OCI-LY1 (cell line): ENCODE data around the gene TTLL5.

ENCODE experiments used
- H2AFZ ChIP-seq: fragments of 200-600 bp; sonication (generic), shearing (Covaris generic); 2 replicates; pipeline ENCODE4 v1.6.0; 2014; ENCODE audit warnings: antibody characterized with exemption, mild to moderate bottlenecking, low read length
- H3F3A ChIP-seq: fragments of 200-600 bp; sonication (generic), shearing (Covaris generic); 2 replicates; pipeline ENCODE4 v1.6.0; 2014; ENCODE audit warnings: mild to moderate bottlenecking, antibody characterized with exemption, low read length, moderate library complexity; ENCODE audit not compliant: insufficient read depth
- H3K27ac ChIP-seq: fragments of 200-600 bp; sonication (generic); 2 replicates; pipeline ENCODE4 v1.5.1; 2014; ENCODE audit warnings: low read length, mixed run types, mild to moderate bottlenecking, low read depth; ENCODE audit not compliant: poor library complexity, severe bottlenecking
- H3K27me3 ChIP-seq: fragments of 200-600 bp; sonication (generic); 2 replicates; pipeline ENCODE4 v1.6.0; 2014; ENCODE audit warnings: antibody characterized with exemption, mild to moderate bottlenecking, low read length, moderate library complexity; ENCODE audit not compliant: insufficient read depth
- H3K36me3 ChIP-seq: fragments of 200-600 bp; sonication (generic); 2 replicates; pipeline ENCODE4 v1.6.1; 2014; ENCODE audit warnings: mild to moderate bottlenecking, antibody characterized with exemption, low read length, moderate library complexity, mixed read lengths; ENCODE audit not compliant: insufficient read depth
- H3K4me1 ChIP-seq: fragments of 200-600 bp; sonication (generic); 2 replicates; pipeline ENCODE4 v1.5.1; 2014; ENCODE audit warnings: mild to moderate bottlenecking, low read length, moderate library complexity; ENCODE audit not compliant: insufficient read depth, severe bottlenecking
- H3K4me2 ChIP-seq: fragments of 200-600 bp; sonication (generic), shearing (Covaris generic); 2 replicates; pipeline ENCODE4 v1.6.1; 2014; ENCODE audit warnings: low read length
- H3K4me3 ChIP-seq: fragments of 200-600 bp; sonication (generic); 2 replicates; pipeline ENCODE4 v1.5.1; 2014; ENCODE audit warnings: low read length, low read depth, mild to moderate bottlenecking, mixed read lengths; ENCODE audit not compliant: poor library complexity, severe bottlenecking
- H3K79me2 ChIP-seq: fragments of 200-600 bp; shearing (Covaris generic); 2 replicates; pipeline ENCODE4 v1.6.1; 2016; ENCODE audit warnings: mixed run types, low read length, mixed read lengths; ENCODE audit not compliant: insufficient read depth
- H3K9ac ChIP-seq: fragments of 200-600 bp; sonication (generic), shearing (Covaris generic); 2 replicates; pipeline ENCODE4 v1.6.1; 2014; ENCODE audit warnings: mild to moderate bottlenecking, low read length, mixed read lengths
- H3K9me2 ChIP-seq: fragments of 200-600 bp; sonication (generic), shearing (Covaris generic); 2 replicates; pipeline ENCODE4 v1.6.1; 2014; ENCODE audit warnings: low read depth, mild to moderate bottlenecking, low read length, mixed read lengths
- H3K9me3 ChIP-seq: fragments of 200-600 bp; shearing (Covaris generic); 2 replicates; pipeline ENCODE4 v1.6.1; 2014; ENCODE audit warnings: low read length, mixed read lengths
- H4K20me1 ChIP-seq: fragments of 200-600 bp; sonication (generic), shearing (Covaris generic); 2 replicates; pipeline ENCODE4 v1.6.0; 2016; ENCODE audit warnings: mild to moderate bottlenecking, low read length; ENCODE audit not compliant: insufficient read depth
- EZH2 ChIP-seq: fragments of 200-600 bp; sonication (generic), shearing (Covaris generic); IDR thresholded peaks from 2 replicates; pipeline ENCODE4 v1.8.0; 2017; ENCODE audit warnings: borderline replicate concordance, mixed run types, mild to moderate bottlenecking, antibody characterized with exemption, low read length, moderate library complexity, mixed read lengths
- TF ChIP-seq, protein P1 (sequence below): fragments of 200-600 bp; sonication (generic), shearing (Covaris generic); IDR thresholded peaks from 2 replicates; pipeline ENCODE4 v1.5.1; 2017; ENCODE audit warnings: mild to moderate bottlenecking, antibody characterized with exemption, low read length, moderate library complexity, mixed read lengths

Gene TTLL5

DNA sequence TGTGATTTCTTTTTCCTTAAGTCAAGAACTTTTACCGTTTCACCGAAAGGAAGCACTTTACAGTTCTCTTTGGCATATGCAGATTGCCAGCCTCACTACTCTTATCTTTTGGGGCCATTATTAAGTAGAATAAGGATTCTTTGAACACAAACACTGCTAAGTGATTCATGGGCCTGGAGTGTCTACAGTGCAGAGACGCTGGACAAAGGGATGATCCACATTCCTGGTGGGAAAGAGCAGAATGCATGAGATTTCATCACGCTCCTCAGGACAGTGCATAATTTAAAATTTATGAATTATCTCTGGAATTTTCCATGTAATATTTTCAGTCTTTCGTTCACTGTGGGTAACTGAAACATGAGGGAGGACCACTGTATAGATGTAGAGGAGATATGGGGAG is 90.2 kb downstream of the TTLL5 start:
- Histone ChIP-seq H3F3A (no peaks in the 10 kb centered on the region), H3K9me3 (peaks cover 2% of the 10 kb centered on the region; the same call in 1 of the 2 replicates), H3K27me3 (no peaks in the 10 kb centered on the region), H3K9ac (no peak overlapping the region), H3K4me3 (no peak overlapping the region), H3K27ac (no peak overlapping the region), H3K4me1 (no peaks in the 10 kb centered on the region), H3K36me3 (peaks cover 19% of the 10 kb centered on the region), H3K4me2 (no peak overlapping the region), H4K20me1 (no peaks in the 10 kb centered on the region), H3K9me2 (no peaks in the 10 kb centered on the region), H3K79me2 (no peaks in the 10 kb centered on the region), H2AFZ (no peak overlapping the region)
- TF ChIP-seq, protein P1, sequence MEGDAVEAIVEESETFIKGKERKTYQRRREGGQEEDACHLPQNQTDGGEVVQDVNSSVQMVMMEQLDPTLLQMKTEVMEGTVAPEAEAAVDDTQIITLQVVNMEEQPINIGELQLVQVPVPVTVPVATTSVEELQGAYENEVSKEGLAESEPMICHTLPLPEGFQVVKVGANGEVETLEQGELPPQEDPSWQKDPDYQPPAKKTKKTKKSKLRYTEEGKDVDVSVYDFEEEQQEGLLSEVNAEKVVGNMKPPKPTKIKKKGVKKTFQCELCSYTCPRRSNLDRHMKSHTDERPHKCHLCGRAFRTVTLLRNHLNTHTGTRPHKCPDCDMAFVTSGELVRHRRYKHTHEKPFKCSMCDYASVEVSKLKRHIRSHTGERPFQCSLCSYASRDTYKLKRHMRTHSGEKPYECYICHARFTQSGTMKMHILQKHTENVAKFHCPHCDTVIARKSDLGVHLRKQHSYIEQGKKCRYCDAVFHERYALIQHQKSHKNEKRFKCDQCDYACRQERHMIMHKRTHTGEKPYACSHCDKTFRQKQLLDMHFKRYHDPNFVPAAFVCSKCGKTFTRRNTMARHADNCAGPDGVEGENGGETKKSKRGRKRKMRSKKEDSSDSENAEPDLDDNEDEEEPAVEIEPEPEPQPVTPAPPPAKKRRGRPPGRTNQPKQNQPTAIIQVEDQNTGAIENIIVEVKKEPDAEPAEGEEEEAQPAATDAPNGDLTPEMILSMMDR = no peak

DNA sequence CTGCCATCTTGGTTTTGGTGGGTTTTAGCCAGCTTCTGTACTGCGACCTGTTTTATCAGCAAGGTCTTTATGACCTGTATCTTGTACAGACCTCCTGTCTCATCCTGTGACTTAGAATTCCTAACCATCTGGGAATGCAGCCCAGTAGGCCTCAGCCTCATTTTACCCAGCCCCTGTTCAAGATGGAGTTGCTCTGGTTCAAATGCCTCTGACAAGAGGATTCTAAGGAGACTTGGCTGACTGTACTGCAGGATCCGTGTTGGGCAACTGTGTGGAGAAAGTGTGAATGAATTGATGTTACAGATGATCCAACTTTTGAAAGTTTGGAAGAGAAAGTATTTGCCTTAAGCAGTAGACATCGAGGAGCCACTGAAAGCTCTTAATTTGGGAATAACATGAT is 91.0 kb downstream of the TTLL5 start:
- H2AFZ ChIP-seq = no peak overlapping the region

DNA sequence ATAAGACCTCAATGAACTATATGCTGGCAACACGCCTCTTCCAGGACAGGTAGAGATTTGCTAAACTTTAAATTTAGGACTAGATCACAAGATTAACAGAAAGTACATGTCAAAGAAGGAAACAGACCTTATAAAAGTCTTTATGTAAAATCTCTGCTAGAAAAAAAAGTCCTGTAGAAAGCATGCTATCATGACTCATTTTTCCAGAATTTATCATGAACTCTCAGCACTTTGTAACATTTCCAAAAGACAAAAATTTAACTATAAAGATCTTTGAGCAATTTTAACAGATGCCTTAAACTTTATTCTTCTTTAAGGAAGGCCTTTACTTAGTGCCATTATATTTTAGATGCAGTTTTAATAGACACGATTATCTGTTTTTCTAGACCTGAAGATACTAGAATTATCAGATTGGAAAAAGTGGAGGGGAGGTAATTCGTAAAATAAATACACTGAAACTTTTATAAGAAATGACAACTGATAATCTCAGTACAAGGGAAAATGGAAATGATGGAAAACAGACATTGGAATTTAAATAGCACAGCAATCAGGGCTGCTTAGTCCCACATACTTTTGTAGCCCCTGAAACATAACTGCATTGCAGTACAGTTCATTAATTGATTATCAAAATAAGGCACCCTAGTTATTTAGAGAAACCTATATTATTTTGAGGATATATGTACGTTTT is 92.0 kb downstream of the TTLL5 start:
- no peaks in the 10 kb centered on the region for H3K27me3 ChIP-seq
- H3K4me1 ChIP-seq = peaks cover 12% of the 10 kb centered on the region
- no peak overlapping the region for H3K27ac ChIP-seq
- H3K9ac ChIP-seq = no peak overlapping the region
- H2AFZ ChIP-seq = no peak overlapping the region
- no peaks in the 10 kb centered on the region for H3K9me3 ChIP-seq
- H3K36me3 ChIP-seq = peaks cover 4% of the 10 kb centered on the region; the same call in 1 of the 2 replicates
- H3K4me3 ChIP-seq = no peak overlapping the region
- H3K79me2 ChIP-seq = no peaks in the 10 kb centered on the region
- no peak for TF ChIP-seq EZH2
- TF ChIP-seq, protein P1 = no peak
- no peaks in the 10 kb centered on the region for H4K20me1 ChIP-seq
- H3F3A ChIP-seq = no peaks in the 10 kb centered on the region
- H3K4me2 ChIP-seq = no peak overlapping the region
- H3K9me2 ChIP-seq = no peaks in the 10 kb centered on the region

More for the DNA sequence above, 91.0 kb downstream of the TTLL5 start:
- H3K4me1 ChIP-seq = peaks cover 2% of the 10 kb centered on the region
- H3K27me3 ChIP-seq = no peaks in the 10 kb centered on the region
- no peak overlapping the region for H3K4me2 ChIP-seq
- no peak overlapping the region for H3K9ac ChIP-seq
- no peak overlapping the region for H3K4me3 ChIP-seq
- H3K9me2 ChIP-seq = no peaks in the 10 kb centered on the region
- no peaks in the 10 kb centered on the region for H4K20me1 ChIP-seq
- H3K36me3 ChIP-seq = peaks cover 12% of the 10 kb centered on the region
- H3K27ac ChIP-seq = no peak overlapping the region
- no peaks in the 10 kb centered on the region for H3K9me3 ChIP-seq
- no peaks in the 10 kb centered on the region for H3F3A ChIP-seq
- TF ChIP-seq, protein P1 = no peak
- no peak for TF ChIP-seq EZH2
- H3K79me2 ChIP-seq = no peaks in the 10 kb centered on the region
